K562 (cell line): Measurements from ENCODE around the gene IGDCC3. TPM values are rescaled to one million over a fixed set of nuclear protein-coding genes. Genes with fewer than 3 reads are reported as not detected.

Experiments used
- CC2D1A ChIP-seq: fragments of 450-650 bp; IDR thresholded peaks from 2 replicates; pipeline ENCODE4 v1.6.1; 2017; ENCODE audit warnings: mild to moderate bottlenecking
- CCNT2 ChIP-seq: IDR thresholded peaks from 2 replicates; pipeline ENCODE4 v1.6.1; 2011; ENCODE audit warnings: borderline replicate concordance, low read depth, mild to moderate bottlenecking, moderate library complexity, mixed read lengths, low read length; ENCODE audit not compliant: insufficient read length; ENCODE audit errors: extremely low read depth
- DDX20 ChIP-seq: fragments of 450-650 bp; IDR thresholded peaks from 2 replicates; pipeline ENCODE4 v1.6.1; 2016; ENCODE audit warnings: missing genetic modification characterization, low read depth, mild to moderate bottlenecking, missing compliant biosample characterization, moderate library complexity
- FOXA3 ChIP-seq, 2 experiments: fragments of 450-650 bp in 1 of 2; sonication (generic) in 1 of 2; formaldehyde crosslinking; IDR thresholded peaks in 1 of 2; conservative IDR thresholded peaks in 1 of 2; 2 replicates each; pipeline versions ENCODE4 v1.4.0 to v1.8.0; 2020 to 2022; ENCODE audit warnings: mild to moderate bottlenecking in 2 of 2, missing genetic modification reagents in 1 of 2
- FOXO4 ChIP-seq: fragments of 450-650 bp; formaldehyde crosslinking; IDR thresholded peaks from 2 replicates; pipeline ENCODE4 v1.4.0; 2020; ENCODE audit warnings: mild to moderate bottlenecking, moderate library complexity
- HNRNPL ChIP-seq: fragments of 200-400 bp; formaldehyde crosslinking; IDR thresholded peaks from 2 replicates; pipeline ENCODE4 v1.6.1; 2017; ENCODE audit warnings: low read depth, mild to moderate bottlenecking, low read length
- KDM1A ChIP-seq, 2 experiments: fragments of 450-650 bp; IDR thresholded peaks; 2 replicates each; pipeline ENCODE4 v1.6.1; 2016; ENCODE audit warnings: mild to moderate bottlenecking in 2 of 2
- LCOR ChIP-seq: sonication (generic); formaldehyde crosslinking; IDR thresholded peaks from 2 replicates; pipeline ENCODE4 v1.8.0; 2022; ENCODE audit warnings: mild to moderate bottlenecking, missing genetic modification reagents
- MBD2 ChIP-seq: sonication (generic); IDR thresholded peaks from 2 replicates; pipeline ENCODE4 v1.6.1; 2016; ENCODE audit warnings: low read depth, borderline replicate concordance
- PRPF4 ChIP-seq: fragments of 200-400 bp; formaldehyde crosslinking; IDR thresholded peaks from one replicate; pipeline ENCODE4 v1.6.1; 2017; ENCODE audit warnings: low read length, low read depth, mild to moderate bottlenecking; ENCODE audit not compliant: insufficient read depth, poor library complexity, severe bottlenecking
- RBM39 ChIP-seq: fragments of 200-400 bp; formaldehyde crosslinking; optimal IDR thresholded peaks from 2 replicates; pipeline ENCODE3; 2018; ENCODE audit warnings: low read depth, low read length
- SRSF3 ChIP-seq: fragments of 200-400 bp; formaldehyde crosslinking; IDR thresholded peaks from 2 replicates; pipeline ENCODE4 v1.6.1; 2016; ENCODE audit warnings: mild to moderate bottlenecking, low read length, moderate library complexity; ENCODE audit not compliant: insufficient read depth
- STAT6 ChIP-seq: sonication (generic); formaldehyde crosslinking; IDR thresholded peaks from 2 replicates; pipeline ENCODE4 v1.8.1; 2023; ENCODE audit warnings: mild to moderate bottlenecking, missing genetic modification reagents
- USF2 ChIP-seq: sonication (generic); formaldehyde crosslinking; IDR thresholded peaks from 2 replicates; pipeline ENCODE4 v1.5.0; 2020; ENCODE audit warnings: missing genetic modification reagents
- ZFP91 ChIP-seq: sonication (generic); formaldehyde crosslinking; IDR thresholded peaks from 2 replicates; pipeline ENCODE4 v1.8.0; 2022; ENCODE audit warnings: mild to moderate bottlenecking, missing genetic modification reagents
- ZNF707 ChIP-seq: fragments of 250-450 bp; sonication (Bioruptor Pico); conservative IDR thresholded peaks from 2 replicates; pipeline ENCODE4 v1.8.0; 2022; ENCODE audit warnings: inconsistent platforms, mild to moderate bottlenecking, moderate library complexity
- polyA plus RNA-seq, 8 experiments: library from polyadenylated mRNA; depleted of rRNA in 4 of 8; stranded (reverse) in 5 of 8; unstranded in 3 of 8; fragments of >200 nt; fragmentation: Nextera tagmentation in 2 of 8; fragmentation: Illumina TruSeq in 1 of 8; extraction: Ambion mirVana in 2 of 8; extraction: Trizol in 1 of 8; gene quantifications; 2 replicates each; pipeline versions ENCODE4 v1.2.1 to v1.2.3, GENCODE V29; 2011 to 2014; ENCODE audit warnings: inconsistent platforms in 1 of 8, missing spikeins in 1 of 8
- total RNA-seq, 7 experiments: library from RNA; depleted of rRNA in 6 of 7; stranded (reverse); fragments of >200 nt in 6 of 7; fragmentation: Illumina TruSeq in 2 of 7; extraction: Trizol in 2 of 7; gene quantifications; 2 replicates each; pipeline versions ENCODE4 v1.2.1 to v1.2.3, GENCODE V29; 2011 to 2021; ENCODE audit warnings: low replicate concordance in 1 of 7
- TF ChIP-seq, protein P1 (sequence below): fragments of 250-450 bp; sonication (Bioruptor Pico); IDR thresholded peaks from 2 replicates; pipeline ENCODE4 v1.9.0; 2021; ENCODE audit warnings: mild to moderate bottlenecking, inconsistent platforms

Gene IGDCC3
- total and polyA plus RNA-seq, 9 of the 15 experiments (the other 6 are each of a cell fraction or from before 2014, with no cell fraction given): not detected

DNA sequence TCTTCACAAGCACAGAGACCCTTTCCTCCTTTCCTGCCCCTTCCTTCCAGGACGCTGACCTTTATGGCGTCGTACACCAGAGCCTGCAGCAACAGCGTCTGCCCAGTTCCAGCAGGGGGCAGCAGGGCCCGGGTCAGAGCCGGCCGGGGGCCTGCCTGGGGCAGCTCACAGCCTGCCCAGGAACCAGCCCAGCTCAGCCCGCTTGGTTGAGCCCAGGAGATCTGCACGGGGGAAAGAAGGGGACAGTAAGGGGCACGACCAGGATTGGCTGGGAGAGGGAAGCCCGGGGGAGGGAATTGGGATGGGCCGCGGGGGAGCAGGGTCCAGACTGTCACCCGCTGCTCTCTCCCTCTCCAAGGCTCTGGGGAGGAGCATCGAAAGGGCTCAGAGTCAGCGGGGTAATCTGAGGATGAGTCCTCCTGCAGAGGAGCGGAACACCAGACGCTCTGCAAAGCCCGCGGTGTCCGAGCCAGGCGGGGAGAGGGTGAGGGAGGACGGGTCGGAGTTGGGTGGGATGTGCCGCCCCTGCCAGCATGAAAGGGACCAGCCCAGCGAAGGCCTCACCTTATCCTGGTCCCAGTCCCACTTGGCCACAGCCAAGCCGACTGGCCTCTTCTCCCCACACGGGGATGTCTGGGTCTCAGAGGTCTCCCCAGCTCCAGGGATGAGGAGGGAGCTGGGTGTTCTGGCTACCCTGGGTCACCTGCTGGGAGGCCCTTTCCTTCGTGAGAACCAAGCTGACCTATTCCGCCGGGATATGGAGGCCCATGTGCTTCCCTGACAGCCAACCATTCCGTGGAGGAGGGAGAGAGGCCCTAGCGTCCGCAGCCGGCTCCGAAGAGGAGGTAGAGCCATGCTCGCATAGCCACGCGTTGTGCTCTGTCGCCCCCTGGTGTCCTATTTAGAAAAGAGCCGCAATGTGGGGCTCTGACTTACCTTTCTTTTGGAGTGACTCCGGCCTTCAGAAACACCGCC lies 7.4 kb upstream of the IGDCC3 start (continued):
- TF ChIP-seq STAT6 (CRISPR knock-in tag) (no peak), PRPF4 (no peak), ZFP91 (CRISPR knock-in tag) (no peak), SRSF3 (no peak), CC2D1A (peak; percentile 72; the same call in 1 of the 2 replicates), FOXO4 (CRISPR knock-in tag) (no peak), MBD2 (no peak), KDM1A (IDR thresholded peaks at IDR 0.05) (no peak), USF2 (no peak; the same call in 1 of the 2 replicates), ZNF707 (CRISPR knock-in tag) (no peak), HNRNPL (no peak), DDX20 (tag) (no peak), FOXA3 (CRISPR knock-in tag; conservative IDR thresholded peaks at IDR 0.05 in 1 of 2, IDR thresholded peaks at IDR 0.05 in 1 of 2) (no peak), LCOR (CRISPR knock-in tag) (no peak), RBM39 (peak; percentile 11), CCNT2 (no peak)
- TF ChIP-seq, protein P1, sequence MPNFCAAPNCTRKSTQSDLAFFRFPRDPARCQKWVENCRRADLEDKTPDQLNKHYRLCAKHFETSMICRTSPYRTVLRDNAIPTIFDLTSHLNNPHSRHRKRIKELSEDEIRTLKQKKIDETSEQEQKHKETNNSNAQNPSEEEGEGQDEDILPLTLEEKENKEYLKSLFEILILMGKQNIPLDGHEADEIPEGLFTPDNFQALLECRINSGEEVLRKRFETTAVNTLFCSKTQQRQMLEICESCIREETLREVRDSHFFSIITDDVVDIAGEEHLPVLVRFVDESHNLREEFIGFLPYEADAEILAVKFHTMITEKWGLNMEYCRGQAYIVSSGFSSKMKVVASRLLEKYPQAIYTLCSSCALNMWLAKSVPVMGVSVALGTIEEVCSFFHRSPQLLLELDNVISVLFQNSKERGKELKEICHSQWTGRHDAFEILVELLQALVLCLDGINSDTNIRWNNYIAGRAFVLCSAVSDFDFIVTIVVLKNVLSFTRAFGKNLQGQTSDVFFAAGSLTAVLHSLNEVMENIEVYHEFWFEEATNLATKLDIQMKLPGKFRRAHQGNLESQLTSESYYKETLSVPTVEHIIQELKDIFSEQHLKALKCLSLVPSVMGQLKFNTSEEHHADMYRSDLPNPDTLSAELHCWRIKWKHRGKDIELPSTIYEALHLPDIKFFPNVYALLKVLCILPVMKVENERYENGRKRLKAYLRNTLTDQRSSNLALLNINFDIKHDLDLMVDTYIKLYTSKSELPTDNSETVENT (CRISPR knock-in tag): no peak
